DMS 273 (cell line): ENCODE data around the gene PAEP.
"Not testable (repeated sequence)": the region's sequence is repeated elsewhere in the genome, so short reads cannot be mapped to it uniquely, and the experiment has no call there.

Experiments used
- DNase-seq: peaks from one replicate; lab custom pipeline; 2025; ENCODE audit not compliant: unreplicated experiment; lab: John Stamatoyannopoulos, UW

PAEP gene

GRCh38 chr9:135525241-135526088 lies 36.1 kb upstream of the PAEP start:
- no peak for DNase-seq

DNA sequence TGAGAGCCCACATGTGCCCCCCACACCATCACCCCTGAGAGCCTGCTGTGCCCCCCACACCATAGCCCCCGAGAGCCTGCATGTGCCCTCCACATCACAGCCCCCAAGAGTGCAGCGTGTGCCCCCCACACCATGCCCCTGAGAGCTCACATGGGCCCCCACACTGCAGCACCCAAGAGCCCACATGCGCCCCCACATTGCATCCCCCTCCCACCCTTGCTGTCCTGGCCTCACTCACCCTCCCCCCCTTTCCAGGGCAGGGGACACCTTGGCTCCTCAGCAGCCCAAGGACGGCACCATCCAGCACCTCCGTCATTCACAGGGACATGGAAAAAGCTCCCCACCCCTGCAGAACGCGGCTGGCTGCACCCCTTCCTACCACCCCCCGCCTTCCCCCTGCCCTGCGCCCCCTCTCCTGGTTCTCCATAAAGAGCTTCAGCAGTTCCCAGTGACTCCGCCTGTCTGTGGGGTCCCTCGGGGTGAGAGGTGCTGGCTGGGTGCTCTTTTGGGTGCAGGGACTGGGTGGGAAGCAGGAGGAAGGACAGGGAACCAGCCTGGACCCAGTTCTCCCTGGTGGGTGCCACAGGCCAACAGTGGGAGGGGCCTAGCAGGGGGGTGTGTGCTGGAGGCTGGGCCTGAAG lies 35.3 kb upstream of the PAEP start:
- no peak for DNase-seq

DNA sequence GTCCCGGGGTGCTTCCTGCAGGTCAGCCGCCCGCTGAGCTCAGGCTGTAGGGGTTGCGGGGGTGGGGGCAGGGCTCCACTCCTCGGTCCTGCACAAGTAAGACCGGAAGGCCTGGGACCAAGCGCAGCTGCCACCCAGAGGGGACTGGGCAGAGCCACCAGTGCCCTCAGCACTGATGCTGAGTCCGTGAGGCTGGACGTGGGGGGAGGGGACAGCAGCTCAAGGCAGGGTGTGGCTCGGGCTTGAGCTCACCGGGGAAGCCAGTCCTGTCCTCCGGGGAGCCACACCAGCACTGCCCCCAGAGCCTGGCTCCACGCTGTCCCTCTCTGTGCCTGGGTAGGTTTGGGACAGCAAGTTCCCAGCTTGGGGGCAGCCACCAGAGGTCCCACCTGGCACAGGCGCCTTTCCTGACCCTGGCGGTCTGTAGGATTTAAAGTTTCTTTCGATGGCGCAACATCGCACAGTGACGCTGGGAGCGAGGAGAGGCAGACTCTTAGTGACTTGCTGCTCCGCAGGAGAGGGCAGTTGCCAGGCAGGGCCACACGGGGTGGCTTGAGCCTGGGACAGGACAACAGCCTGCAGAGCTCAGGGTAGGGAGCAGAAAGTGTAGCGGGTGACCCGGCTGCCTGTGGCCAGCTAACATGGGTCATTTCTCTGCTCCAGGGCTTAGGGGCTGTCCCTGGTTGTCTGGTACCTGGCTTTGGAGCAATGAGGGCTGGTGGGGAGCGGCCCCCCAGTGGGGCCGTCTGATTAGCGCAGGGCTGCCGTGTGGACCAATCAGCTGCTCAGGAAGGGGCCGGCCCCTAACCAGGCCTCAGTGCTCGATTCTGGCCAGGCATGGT lies 34.6 kb upstream of the PAEP start:
- no peak for DNase-seq

DNA sequence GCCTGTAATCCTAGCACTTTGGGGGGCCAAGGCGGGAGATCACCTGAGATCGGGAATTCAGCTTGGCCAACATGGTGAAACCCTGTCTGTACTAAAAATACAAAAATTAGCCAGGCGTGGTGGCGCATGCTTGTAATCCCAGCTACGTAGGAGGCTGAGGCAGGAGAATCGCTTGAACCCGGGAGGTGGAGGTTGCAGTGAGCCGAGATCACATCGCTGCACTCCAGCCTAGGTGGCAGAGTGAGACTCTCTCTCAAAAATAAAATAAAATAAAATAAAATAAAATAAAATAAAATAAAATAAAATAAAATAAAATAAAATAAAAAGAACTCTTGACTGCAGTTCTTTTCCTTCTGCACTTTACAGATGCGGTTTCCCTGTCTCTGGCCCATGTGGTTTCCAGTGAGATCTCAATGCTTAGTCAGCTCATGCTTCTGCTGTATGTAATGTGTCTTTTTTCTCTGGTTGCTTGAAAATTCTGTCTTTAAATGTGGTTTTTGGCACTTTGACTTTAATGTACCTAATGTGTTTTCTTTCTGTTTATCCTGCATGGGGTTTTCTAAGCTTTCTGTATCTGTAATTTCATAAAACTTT lies 32.6 kb upstream of the PAEP start:
- not testable (repeated sequence) for DNase-seq

GRCh38 chr9:135530146-135530545 lies 31.4 kb upstream of the PAEP start:
- no peak for DNase-seq

DNA sequence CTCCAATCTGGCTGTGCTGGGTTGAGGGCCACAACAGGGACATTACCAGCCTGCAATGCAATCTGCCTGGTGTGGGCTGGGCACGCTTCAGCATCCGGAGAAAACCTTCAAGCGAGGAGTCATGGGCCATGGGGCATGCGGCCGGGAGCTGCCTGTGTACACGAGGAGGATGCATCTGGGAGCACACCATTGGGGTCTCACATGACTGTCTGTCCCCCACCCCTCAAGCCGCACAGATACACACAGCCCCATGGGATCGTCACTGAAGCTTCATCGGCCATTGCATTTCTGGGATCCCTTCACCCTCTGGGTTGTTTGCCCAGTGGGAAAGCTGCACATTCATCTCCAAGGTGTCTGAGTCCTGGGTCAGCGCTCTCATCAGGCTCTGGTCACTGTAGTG lies 30.5 kb upstream of the PAEP start:
- DNase-seq, result no peak

GRCh38 chr9:135533113-135533512 lies 28.4 kb upstream of the PAEP start:
- DNase-seq, result peak; percentile 19

DNA sequence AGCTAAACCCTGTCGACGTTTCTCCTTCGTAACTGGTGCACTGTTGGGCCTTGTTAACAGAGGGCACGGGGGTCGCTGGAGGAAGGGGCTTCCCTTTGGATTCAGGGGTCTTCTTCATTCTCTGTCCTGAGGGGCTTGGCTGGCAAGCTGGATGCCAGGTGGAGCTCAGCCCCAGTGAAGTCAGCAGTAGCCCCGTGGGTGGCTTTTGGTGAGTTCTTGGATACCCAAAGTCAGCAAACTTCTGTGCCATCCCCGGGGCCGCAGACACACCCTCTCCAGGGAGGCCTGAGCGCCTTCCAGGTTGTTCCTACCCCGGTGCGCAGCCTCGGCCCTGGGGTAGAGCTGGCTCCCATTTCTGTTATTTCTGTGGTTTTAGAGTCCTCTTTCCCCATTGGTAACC lies 27.9 kb upstream of the PAEP start:
- DNase-seq, result no peak

- not testable (repeated sequence) for DNase-seq
These were observed 27.3 kb upstream of the PAEP start for GRCh38 chr9:135534192-135534711.

DNA sequence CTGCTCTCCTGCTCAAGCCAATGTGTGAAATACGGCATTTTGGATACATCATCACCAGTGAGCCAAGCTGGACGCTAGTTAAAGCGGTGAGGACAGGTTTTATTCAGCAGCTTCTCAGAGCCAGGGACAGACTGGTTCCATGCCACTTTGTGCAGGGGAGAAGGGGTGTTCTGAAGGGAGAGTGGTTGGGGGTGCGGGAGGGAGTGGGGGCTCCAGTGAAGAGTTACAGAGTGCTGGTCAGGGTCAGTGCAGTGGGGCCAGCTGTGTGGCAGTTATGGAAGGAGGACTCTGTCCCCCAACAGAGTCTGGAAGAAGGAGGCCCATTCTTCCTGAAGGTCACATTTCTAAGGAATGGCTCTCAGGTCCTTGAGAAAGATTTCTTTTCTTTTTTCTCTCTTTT lies 26.7 kb upstream of the PAEP start:
- not testable (repeated sequence) for DNase-seq

GRCh38 chr9:135535631-135536030 lies 25.9 kb upstream of the PAEP start:
- DNase-seq, result not testable (repeated sequence)

DNA sequence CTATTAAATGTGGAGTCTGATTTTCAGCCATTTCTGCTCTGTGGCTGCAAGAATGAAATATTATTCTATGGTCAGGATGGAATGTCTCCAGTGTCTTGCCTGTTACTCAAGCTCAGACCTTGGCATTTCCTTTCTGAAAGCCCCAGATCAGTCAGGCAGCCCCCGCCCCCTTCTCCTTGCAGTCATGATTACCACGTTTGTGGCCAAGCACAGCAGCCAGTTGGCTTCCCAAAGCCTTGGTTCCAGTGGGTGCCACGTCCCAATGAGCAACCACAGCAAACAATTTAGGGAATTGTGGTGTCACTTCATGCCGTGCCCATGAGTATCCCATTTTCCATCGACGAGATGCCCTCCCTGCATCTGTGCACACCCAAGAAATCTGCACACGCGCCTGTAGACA lies 25.3 kb upstream of the PAEP start:
- DNase-seq, result no peak

DNA sequence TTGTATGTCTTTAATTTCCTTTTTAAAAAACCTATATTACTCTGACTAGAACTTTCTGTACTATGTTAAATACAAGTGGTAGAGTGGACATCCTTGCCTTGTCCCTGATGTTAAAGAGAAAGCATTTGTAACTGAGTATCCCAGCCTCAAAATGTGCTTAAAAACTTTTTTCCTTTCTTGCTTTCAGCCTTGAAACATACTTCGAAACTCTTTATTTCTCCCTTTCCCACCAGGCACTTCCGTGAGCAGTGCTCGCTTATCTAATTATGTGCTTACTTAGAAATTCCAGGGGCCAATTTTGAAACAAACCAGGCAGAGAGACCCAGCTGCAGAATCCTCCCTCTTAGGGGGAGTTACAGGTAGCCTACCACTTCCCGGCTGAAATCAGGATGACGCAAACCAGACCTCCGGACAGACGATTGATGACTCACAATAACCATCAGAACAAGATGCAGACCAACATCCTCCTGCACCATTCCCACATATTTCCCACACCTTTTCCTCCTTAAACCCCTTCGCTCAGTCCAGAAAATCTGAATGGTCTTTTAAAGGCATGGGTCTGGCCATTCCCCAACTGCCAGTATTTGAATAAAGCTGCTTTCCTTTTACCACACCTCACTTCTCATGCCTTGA lies 18.2 kb upstream of the PAEP start:
- DNase-seq, result not testable (repeated sequence)

DNA sequence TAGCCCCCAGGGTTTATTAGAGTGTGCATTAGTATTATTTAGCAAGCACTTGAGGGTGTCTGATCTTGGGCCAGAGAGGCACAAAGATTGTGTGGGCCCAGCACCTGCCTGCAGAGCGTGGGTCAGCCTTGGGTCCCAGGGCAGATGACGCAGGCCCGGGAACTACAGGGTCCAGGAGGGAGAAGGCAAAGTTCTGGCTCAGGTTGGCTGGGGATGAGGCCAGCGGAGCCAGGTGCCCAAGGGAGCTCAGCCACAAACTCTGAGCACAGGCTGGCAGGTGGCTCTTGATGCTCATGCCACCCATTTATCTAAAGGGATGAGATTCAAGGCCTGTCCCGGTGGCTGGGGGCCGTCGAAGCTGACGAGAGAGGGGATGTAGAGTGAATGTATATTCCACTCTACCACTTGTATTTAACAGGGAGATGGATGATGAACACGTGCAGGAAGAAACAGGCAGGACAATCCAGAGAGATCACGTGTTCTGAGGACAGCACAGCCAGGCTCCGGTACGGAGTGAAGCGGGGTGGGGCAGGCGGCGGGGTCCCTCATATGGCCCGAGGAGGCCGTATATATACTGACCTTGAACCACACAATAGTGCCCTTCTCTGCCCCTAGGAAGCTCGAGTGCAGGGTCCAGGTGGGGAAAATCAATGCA lies 16.4 kb upstream of the PAEP start:
- no peak for DNase-seq

DNA sequence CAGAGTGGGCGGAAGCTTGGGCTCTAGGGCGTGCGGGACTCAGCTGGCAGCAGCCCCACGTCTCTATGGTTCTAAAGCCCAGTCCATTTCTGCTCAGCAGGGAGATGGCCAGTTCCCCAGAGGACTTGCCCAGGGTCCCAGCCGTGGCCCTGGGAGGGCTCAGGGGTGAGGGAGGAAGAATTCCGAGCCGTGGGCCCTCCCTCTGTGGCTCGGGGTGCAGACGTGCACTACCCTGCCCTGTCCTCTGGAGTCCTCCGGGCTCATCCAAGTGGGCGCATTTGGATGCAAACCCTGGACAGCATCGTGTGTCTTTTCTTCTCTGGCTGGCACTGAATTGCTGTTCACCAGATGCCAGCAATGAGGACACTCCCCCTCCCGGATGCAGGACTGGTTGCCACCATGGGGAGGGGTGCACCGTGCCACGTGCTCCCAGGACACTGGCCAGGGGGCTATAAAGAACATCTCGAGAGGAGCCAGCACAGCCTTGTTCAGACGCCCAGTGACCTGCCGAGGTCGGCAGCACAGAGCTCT lies 15.8 kb upstream of the PAEP start, which contains the start of gene OBP2A:
TSS of gene OBP2A (plus strand) at position 481 of the 531 bp plus-strand sequence. CDS start 55 bp downstream, outside the sequence.
- not testable (repeated sequence) for DNase-seq

DNA sequence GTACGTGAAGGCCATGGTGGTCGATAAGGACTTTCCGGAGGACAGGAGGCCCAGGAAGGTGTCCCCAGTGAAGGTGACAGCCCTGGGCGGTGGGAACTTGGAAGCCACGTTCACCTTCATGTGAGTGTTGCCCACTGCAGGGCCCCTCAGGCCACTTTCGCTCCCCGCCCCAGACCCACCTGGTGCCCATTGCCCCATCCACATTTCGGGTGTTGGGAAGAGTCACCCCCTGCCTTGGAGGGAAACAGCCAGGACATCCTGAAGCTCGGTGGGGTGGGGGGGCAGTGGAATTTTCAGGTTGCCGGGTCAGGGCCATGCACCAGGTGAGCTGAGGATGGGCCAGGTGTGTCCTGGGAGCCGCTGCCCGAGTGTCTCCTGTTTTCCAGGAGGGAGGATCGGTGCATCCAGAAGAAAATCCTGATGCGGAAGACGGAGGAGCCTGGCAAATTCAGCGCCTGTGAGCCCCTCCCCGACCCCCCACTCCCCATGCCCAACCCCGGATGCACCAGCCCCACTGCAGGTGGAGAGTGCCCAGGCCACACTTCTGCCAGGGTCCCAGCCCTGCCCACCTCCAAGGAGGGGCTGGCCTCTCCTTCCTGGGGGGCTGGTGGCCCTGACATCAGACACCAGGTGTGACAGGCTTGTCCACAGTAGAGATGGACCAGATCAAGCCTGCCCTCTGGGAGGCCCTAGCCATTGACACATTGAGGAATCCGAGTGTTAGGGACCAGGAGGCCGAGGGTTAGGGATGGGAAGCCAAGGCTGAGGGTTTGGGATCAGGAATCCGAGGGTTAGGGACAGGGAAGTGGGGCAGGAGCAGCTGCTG lies 14.6 kb upstream of the PAEP start:
- DNase-seq, result not testable (repeated sequence)

DNA sequence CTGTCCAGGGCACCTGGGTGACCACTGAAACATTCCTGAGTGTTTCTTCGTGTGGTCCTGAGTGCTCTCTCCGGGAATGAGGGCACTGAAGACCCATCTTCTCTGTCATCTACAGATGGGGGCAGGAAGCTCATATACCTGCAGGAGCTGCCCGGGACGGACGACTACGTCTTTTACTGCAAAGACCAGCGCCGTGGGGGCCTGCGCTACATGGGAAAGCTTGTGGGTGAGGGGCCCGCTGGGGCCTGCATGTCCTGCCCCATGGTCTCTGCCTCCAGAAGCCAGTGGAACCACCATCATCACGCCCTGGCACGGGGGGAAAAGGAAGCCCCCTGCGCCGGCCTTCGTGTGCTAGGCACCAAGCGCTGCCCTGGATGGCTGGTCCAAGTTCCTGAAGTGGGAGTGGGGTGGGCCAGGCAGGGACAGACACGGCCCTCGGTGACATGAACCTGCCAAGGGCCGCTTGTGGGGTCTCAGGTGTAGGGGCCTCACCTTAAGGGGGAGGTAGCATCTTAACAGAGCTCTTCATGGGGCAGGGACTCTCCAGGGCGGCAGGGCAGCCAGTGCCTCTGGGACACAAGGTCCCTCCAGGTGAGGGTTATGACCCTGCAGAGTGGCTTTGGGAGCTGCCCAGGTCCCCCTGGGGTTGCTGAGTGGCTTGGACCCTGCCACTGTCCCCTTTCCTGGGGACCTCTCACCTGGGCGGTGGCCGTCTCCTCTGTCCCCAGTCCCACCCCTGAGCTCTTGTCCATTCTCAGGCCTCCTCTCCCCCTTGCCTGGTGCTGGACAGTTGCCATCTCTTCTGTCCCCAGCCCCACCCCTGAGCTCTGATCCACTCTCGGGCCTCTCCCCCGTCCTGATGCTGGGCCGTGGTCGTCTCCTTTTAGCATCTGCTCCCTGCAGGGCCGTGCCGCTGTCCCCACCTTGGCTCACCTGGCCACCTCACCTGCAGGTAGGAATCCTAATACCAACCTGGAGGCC lies 13.5 kb upstream of the PAEP start:
- no peak for DNase-seq
